GM18951 (cell line): ENCODE data around the gene VMAC.
"Not testable (repeated sequence)": the region's sequence is repeated elsewhere in the genome, so short reads cannot be mapped to it uniquely, and the experiment has no call there.

Experiments used
- POLR2A ChIP-seq: IDR thresholded peaks from 4 replicates; pipeline ENCODE4 v1.6.1; 2011; ENCODE audit warnings: mild to moderate bottlenecking; ENCODE audit not compliant: insufficient read length, insufficient read depth; ENCODE audit errors: extremely low read depth
- in situ Hi-C: fragments of 300-500 bp; cut with MboI; formaldehyde crosslinking; loops from one replicate; pipeline ENCODE4 v1.12.0; 2022; ENCODE audit warnings: low sequenced_read_pairs, mixed read lengths, inconsistent platforms; ENCODE audit not compliant: unreplicated experiment

Gene VMAC

GRCh38 chr19:5877427-5877826 lies 27.2 kb upstream of the VMAC start:
- in situ Hi-C loops, result no loop called here
- TF ChIP-seq POLR2A, result no peak

- no peak for TF ChIP-seq POLR2A
- in situ Hi-C loops, result no loop called here
Observed at GRCh38 chr19:5877882-5878281, 26.8 kb upstream of the VMAC start.

- no peak for TF ChIP-seq POLR2A
- in situ Hi-C loops, result no loop called here
Observed at GRCh38 chr19:5880196-5880595, 24.5 kb upstream of the VMAC start.

GRCh38 chr19:5880604-5881078 lies 24.0 kb upstream of the VMAC start:
- TF ChIP-seq POLR2A, result no peak
- in situ Hi-C loops, result no loop called here

- no peak for TF ChIP-seq POLR2A
- in situ Hi-C loops, result no loop called here
Observed at GRCh38 chr19:5881543-5882299, 23.0 kb upstream of the VMAC start.

- TF ChIP-seq POLR2A, result no peak
- in situ Hi-C loops, result no loop called here
Observed at GRCh38 chr19:5882421-5882968, 22.2 kb upstream of the VMAC start.

GRCh38 chr19:5883157-5883873 lies 21.4 kb upstream of the VMAC start:
- in situ Hi-C loops, result not testable (repeated sequence)

GRCh38 chr19:5884065-5884811 lies 20.4 kb upstream of the VMAC start:
- in situ Hi-C loops, result not testable (repeated sequence)

- TF ChIP-seq POLR2A, result no peak
- in situ Hi-C loops, result no loop called here
Observed at GRCh38 chr19:5889288-5889971, 15.2 kb upstream of the VMAC start.

GRCh38 chr19:5890099-5890498 lies 14.6 kb upstream of the VMAC start:
- in situ Hi-C loops, result no loop called here

GRCh38 chr19:5891572-5891937 lies 13.1 kb upstream of the VMAC start:
- no peak for TF ChIP-seq POLR2A
- in situ Hi-C loops, result no loop called here

More at GRCh38 chr19:5890099-5890498, 14.6 kb upstream of the VMAC start:
- no peak for TF ChIP-seq POLR2A

GRCh38 chr19:5891938-5892771 lies 12.5 kb upstream of the VMAC start:
- in situ Hi-C loops, result no loop called here
- TF ChIP-seq POLR2A, result peak; percentile 2

- in situ Hi-C loops, result no loop called here
- no peak for TF ChIP-seq POLR2A
Observed at GRCh38 chr19:5892772-5893275, 11.8 kb upstream of the VMAC start.
